Chondrocyte (in vitro differentiated cells): ENCODE results near the gene GJB2. TPM values are rescaled to one million over a fixed set of nuclear protein-coding genes. Genes with fewer than 3 reads are reported as not detected.

ENCODE experiments used
- DNase-seq: peaks from one replicate; pipeline ENCODE4 v3.0.0; 2021; ENCODE audit warnings: mixed read lengths, low spot score
- H3K27ac Mint-ChIP-seq: one replicate; pipeline ENCODE4 v1.8.0; 2021; ENCODE audit warnings: mild to moderate bottlenecking, moderate library complexity, mixed read lengths; ENCODE audit not compliant: unreplicated experiment
- H3K27me3 Mint-ChIP-seq: 2 replicates; pipeline ENCODE4 v1.8.0; 2021; ENCODE audit warnings: low read depth, mixed read lengths
- H3K36me3 Mint-ChIP-seq: 2 replicates; pipeline ENCODE4 v1.8.0; 2021; ENCODE audit warnings: low read depth, mixed read lengths
- H3K4me1 Mint-ChIP-seq: 2 replicates; pipeline ENCODE4 v1.8.0; 2021; ENCODE audit warnings: low read depth, mild to moderate bottlenecking, mixed read lengths
- H3K4me3 Mint-ChIP-seq: one replicate; pipeline ENCODE4 v1.8.0; 2021; ENCODE audit warnings: mild to moderate bottlenecking, moderate library complexity, mixed read lengths; ENCODE audit not compliant: unreplicated experiment
- H3K9me3 Mint-ChIP-seq: 2 replicates; pipeline ENCODE4 v1.8.0; 2021; ENCODE audit warnings: low read depth, mixed read lengths
- CTCF ChIP-seq: fragments of 200-600 bp; sonication (generic); IDR thresholded peaks from 2 replicates; pipeline ENCODE4 v1.5.0; 2021; ENCODE audit warnings: antibody characterized with exemption, mild to moderate bottlenecking, moderate library complexity
- total RNA-seq: library from RNA; stranded (reverse); gene quantifications from 3 replicates; pipeline ENCODE4 v1.2.1, GENCODE V29; 2021

The GJB2 gene
- total RNA-seq, 1 donor from 2014 or later = not detected

GRCh38 chr13:20144141-20144850 lies 48.4 kb downstream of the GJB2 start:
- no peak overlapping the region for H3K27ac Mint-ChIP-seq
- no peak for DNase-seq
- H3K4me1 Mint-ChIP-seq = peaks cover 13% of the 10 kb centered on the region
- H3K27me3 Mint-ChIP-seq = peaks cover 35% of the 10 kb centered on the region
- H3K4me3 Mint-ChIP-seq = no peak overlapping the region
- H3K36me3 Mint-ChIP-seq = no peaks in the 10 kb centered on the region
- H3K9me3 Mint-ChIP-seq = no peaks in the 10 kb centered on the region
- TF ChIP-seq CTCF = no peak

DNA sequence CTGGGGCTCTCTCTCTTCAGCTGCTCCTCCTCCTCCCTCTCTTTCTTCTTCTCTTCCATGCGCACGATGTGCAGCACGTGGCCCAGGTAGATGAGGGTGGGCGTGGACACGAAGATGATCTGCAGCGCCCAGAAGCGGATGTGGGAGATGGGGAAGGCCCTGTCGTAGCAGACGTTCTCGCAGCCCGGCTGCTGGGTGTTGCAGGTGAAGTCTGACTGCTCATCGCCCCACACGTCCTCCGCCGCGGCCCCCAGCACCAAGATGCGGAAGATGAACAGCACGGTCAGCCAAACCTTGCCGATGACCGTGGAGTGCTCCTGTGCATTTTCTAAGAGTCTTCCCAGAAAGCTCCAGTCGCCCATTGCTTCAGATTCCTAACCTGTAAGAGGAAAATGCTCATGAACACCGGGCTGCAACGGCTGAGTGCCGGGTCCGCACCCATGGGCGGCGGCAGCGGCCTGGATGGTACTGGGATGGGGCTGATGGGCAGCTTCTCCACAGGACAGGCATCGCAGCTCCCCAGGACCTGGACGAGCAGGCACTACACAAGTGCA lies 49.7 kb downstream of the GJB2 start:
- Mint-ChIP-seq H3K4me1 (peaks cover 15% of the 10 kb centered on the region), H3K27me3 (peaks cover 26% of the 10 kb centered on the region)

DNA sequence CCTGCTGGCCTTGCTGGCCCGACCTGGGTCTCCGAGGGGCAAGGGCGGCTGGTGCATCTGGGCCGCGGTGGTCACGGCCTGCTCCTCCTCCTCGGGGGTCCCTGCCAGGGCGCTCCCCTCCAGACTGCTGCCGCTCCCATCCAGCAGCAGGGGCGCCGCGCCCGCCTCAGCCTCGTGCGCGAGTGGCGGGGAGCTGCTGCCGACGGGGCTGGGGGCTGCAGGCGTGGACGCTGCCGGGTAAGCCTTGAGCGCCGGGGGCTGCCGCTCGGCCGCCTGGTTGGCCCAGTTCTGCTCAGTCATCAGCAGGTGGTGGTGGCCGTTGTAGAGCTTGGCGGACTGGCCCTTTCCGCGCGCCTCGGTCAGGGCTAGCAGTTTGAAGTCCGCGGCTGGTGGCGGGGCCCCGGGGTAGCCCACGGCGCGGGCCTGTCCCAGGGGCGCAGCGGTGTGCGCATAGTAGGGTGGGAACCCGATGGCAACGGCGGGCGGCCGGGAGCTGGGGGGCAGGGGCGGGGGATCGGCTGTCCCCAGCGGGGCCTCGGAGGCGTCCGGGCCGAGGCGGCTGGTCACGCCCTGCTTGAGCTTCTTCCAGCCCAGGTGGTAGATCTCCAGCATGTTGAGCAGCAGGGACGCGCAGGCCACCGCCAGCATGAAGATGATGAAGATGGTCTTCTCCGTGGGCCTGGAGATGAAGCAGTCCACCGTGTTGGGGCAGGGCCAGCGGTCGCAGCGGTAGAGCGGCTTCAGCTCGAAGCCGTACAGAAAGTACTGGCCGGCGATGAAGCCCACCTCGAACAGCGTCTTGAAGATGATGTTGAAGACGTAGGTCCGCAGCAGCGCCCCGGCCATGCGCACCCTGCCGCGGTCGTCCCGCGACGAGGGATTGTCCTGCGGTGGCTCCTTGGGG lies 50.5 kb downstream of the GJB2 start:
- Mint-ChIP-seq H3K4me3 (no peak overlapping the region), H3K4me1 (peaks cover 15% of the 10 kb centered on the region), H3K27me3 (peaks cover 26% of the 10 kb centered on the region), H3K27ac (no peak overlapping the region), H3K9me3 (no peaks in the 10 kb centered on the region), H3K36me3 (no peaks in the 10 kb centered on the region)
- no peak for TF ChIP-seq CTCF
- no peak for DNase-seq

More for the DNA sequence above, 49.7 kb downstream of the GJB2 start:
- Mint-ChIP-seq H3K9me3 (no peaks in the 10 kb centered on the region), H3K36me3 (no peaks in the 10 kb centered on the region), H3K4me3 (no peak overlapping the region), H3K27ac (no peak overlapping the region)
- no peak for DNase-seq
- TF ChIP-seq CTCF = no peak

- no peaks in the 10 kb centered on the region for H3K36me3 Mint-ChIP-seq
- peaks cover 22% of the 10 kb centered on the region for H3K27me3 Mint-ChIP-seq
- no peak overlapping the region for H3K4me3 Mint-ChIP-seq
- DNase-seq = no peak
- H3K9me3 Mint-ChIP-seq = no peaks in the 10 kb centered on the region
- TF ChIP-seq CTCF = no peak
- peaks cover 20% of the 10 kb centered on the region for H3K4me1 Mint-ChIP-seq
- no peak overlapping the region for H3K27ac Mint-ChIP-seq
These were observed 51.3 kb downstream of the GJB2 start for GRCh38 chr13:20141238-20142022.
